ENCODE measurements around the gene ACTR8.

GRCh38 chr3:53850895-53851294 is 31.1 kb downstream of the ACTR8 start:
- TF ChIP-seq GATA2 (IDR thresholded peaks at IDR 0.05; ENCODE audit: low read depth, low read length) (no peak), GATA3 (IDR thresholded peaks at IDR 0.05; ENCODE audit: low read depth, low read length) (no peak)

Data from SH-SY5Y (cell line).